GM18858 (cell line): Measurements from ENCODE around the gene SCFD1.

ENCODE experiments used
- ATAC-seq: cut with Tn5 transposase; IDR thresholded peaks from one replicate; pipeline ENCODE4 v1.9.1; 2021; ENCODE audit not compliant: unreplicated experiment

The SCFD1 gene

GRCh38 chr14:30754778-30755177 lies 132.7 kb downstream of the SCFD1 start:
- ATAC-seq: no peak

GRCh38 chr14:30756594-30756993 lies 134.5 kb downstream of the SCFD1 start:
- ATAC-seq: no peak

- no peak for ATAC-seq
Observed at GRCh38 chr14:30757082-30757481, 135.0 kb downstream of the SCFD1 start.

- ATAC-seq: no peak
Observed at GRCh38 chr14:30759172-30760125, 137.3 kb downstream of the SCFD1 start.

- no peak for ATAC-seq
Observed at GRCh38 chr14:30763891-30764290, 141.8 kb downstream of the SCFD1 start.

- no peak for ATAC-seq
Observed at GRCh38 chr14:30767624-30768023, 145.5 kb downstream of the SCFD1 start.

- ATAC-seq: no peak
Observed at GRCh38 chr14:30768791-30769190, 146.7 kb downstream of the SCFD1 start.

GRCh38 chr14:30770376-30770775 lies 148.3 kb downstream of the SCFD1 start:
- no peak for ATAC-seq

- ATAC-seq: no peak
Observed at GRCh38 chr14:30771595-30771994, 149.5 kb downstream of the SCFD1 start.

GRCh38 chr14:30779210-30779609 lies 157.1 kb downstream of the SCFD1 start:
- ATAC-seq: no peak
